Retinal pigment epithelial cell (primary cell): Measurements from ENCODE around the gene MRS2.

Experiments
- DNase-seq: peaks from one replicate; pipeline ENCODE4 v3.0.0-alpha.2; 2010; ENCODE audit warnings: low read depth
- H3K4me3 ChIP-seq: 2 replicates; pipeline ENCODE4 v1.5.1; 2011; ENCODE audit warnings: mild to moderate bottlenecking, low read length, control low read depth, moderate library complexity
- TF ChIP-seq, protein P1 (sequence below): conservative IDR thresholded peaks from 2 replicates; pipeline ENCODE4 v1.5.1; 2011; ENCODE audit warnings: low read depth, low read length, control low read depth, inconsistent platforms

The MRS2 gene

DNA sequence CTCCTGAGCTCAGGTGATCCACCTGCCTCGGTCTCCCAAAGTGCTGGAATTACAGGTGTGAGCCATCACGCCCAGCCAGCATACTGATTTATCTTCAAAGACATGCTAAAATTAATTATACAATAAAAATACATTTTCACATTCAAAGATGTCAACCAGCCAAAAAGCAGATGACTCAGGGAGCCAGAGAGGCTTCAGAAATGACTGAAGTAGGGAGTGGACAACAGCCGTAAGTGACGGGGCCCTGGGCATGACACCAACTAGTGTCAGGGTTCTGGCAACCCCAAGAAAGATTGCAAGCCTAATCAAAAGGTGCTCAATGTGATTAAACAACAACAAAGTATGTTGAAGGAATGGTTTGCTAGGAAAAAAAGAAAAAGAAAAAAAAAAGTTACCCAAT is 58.2 kb downstream of the MRS2 start:
- no peak overlapping the region for H3K4me3 ChIP-seq
- no peak for DNase-seq
- TF ChIP-seq, protein P1, sequence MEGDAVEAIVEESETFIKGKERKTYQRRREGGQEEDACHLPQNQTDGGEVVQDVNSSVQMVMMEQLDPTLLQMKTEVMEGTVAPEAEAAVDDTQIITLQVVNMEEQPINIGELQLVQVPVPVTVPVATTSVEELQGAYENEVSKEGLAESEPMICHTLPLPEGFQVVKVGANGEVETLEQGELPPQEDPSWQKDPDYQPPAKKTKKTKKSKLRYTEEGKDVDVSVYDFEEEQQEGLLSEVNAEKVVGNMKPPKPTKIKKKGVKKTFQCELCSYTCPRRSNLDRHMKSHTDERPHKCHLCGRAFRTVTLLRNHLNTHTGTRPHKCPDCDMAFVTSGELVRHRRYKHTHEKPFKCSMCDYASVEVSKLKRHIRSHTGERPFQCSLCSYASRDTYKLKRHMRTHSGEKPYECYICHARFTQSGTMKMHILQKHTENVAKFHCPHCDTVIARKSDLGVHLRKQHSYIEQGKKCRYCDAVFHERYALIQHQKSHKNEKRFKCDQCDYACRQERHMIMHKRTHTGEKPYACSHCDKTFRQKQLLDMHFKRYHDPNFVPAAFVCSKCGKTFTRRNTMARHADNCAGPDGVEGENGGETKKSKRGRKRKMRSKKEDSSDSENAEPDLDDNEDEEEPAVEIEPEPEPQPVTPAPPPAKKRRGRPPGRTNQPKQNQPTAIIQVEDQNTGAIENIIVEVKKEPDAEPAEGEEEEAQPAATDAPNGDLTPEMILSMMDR, result no peak

DNA sequence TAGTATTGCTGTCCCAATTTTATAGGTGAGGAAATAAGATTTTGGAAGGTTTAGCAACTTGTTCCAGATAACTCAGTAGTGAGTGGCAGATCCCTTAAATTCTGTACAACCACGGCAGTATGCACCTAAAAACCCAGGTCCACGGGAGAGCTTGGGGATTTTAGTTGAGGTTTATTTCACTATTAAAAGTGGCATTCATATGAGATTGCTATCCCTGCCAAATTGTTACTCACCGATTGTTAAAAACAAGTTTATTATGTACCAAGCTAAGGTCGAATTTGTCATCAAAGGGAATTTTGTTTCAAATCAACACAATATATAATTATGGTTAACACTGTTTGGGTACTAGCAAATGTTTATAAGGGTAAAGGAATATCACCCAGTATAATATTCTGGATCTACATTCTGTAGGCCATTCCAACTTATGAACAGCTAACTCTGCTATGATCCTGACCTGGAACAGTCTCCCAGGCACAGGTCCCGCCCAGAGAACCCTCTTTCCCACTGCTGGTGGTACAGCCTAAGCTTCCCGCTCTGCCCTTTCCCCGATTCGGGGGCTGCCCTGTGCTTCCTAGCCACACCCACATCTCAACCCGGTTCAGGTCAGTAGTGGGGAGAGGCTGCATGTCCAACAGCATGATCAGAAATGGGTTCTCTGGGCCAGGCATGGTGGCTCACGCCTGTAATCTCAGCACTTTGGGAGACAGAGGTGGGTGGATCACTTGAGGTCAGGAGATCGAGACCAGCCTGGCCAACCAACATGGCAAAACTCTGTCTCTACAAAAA is 61.7 kb downstream of the MRS2 start:
- H3K4me3 ChIP-seq, result no peak overlapping the region
- TF ChIP-seq, protein P1, result no peak
- no peak for DNase-seq

DNA sequence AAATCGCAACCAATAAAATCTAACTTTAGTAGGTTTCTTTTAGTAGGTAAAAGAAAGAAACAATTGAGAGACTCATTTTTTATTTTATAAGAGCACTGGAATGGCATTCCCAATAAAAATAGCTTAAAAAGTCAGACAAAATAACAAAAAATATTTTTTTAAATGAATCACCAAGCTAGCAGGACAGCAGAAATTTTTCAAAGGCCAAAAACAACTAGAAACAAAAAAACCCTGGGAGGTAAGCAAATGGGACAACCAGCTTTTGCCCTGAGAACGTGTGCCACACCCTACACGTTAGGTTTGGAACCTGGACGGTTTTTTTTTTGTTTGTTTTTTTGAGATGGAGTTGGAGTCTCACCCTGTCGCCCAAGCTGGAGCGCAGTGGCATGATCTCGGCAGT is 67.1 kb downstream of the MRS2 start:
- TF ChIP-seq, protein P1, result no peak
- H3K4me3 ChIP-seq, result no peak overlapping the region
- DNase-seq, result no peak

DNA sequence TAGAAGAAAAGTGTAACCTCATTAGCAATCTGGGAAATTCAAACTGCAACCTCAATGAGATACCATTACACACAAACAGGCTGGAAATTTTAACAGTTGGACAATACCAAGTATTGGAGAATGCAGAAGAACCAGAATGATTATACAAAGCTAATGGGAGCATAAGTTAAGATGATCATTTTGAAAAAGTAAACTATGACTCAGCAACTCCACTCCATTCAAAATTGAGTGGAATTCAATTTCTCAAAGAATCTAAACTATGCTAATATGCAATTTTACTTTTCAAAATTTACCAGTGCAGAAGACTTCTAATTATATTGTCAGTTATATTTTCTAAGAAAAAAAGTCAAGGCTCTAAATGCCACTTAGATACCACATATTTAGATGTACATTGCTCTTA is 69.4 kb downstream of the MRS2 start:
- H3K4me3 ChIP-seq, result no peak overlapping the region
- TF ChIP-seq, protein P1, result no peak
- no peak for DNase-seq
